GM18520 (cell line): Measurements from ENCODE around the gene FER.
A peak's percentile ranks its signal among the peaks of the same experiment; 100 is the strongest.

ENCODE experiments used
- ATAC-seq: cut with Tn5 transposase; IDR thresholded peaks from one replicate; pipeline ENCODE4 v1.9.1; 2021; ENCODE audit not compliant: unreplicated experiment

Gene FER

GRCh38 chr5:109102096-109102690, 354.5 kb downstream of the FER start:
- no peak for ATAC-seq

GRCh38 chr5:109105631-109106267, 358.1 kb downstream of the FER start:
- ATAC-seq, result no peak

GRCh38 chr5:109111680-109112079, 364.0 kb downstream of the FER start:
- no peak for ATAC-seq

GRCh38 chr5:109113608-109114007, 365.9 kb downstream of the FER start:
- ATAC-seq, result no peak

GRCh38 chr5:109121225-109121624, 373.5 kb downstream of the FER start:
- no peak for ATAC-seq

- ATAC-seq, result no peak
Observed at GRCh38 chr5:109125755-109126429, 378.2 kb downstream of the FER start.

- ATAC-seq, result no peak
Observed at GRCh38 chr5:109126481-109126880, 378.8 kb downstream of the FER start.

- ATAC-seq, result no peak
Observed at GRCh38 chr5:109136906-109137305, 389.2 kb downstream of the FER start.

- ATAC-seq, result no peak
Observed at GRCh38 chr5:109141222-109142200, 393.8 kb downstream of the FER start.

- no peak for ATAC-seq
Observed at GRCh38 chr5:109143031-109143430, 395.3 kb downstream of the FER start.

GRCh38 chr5:109145139-109145538, 397.4 kb downstream of the FER start:
- ATAC-seq, result no peak

- no peak for ATAC-seq
Observed at GRCh38 chr5:109146591-109146990, 398.9 kb downstream of the FER start.

GRCh38 chr5:109152565-109152964, 404.9 kb downstream of the FER start:
- ATAC-seq, result no peak

- ATAC-seq, result peak; percentile 50
Observed at GRCh38 chr5:109155625-109156024, 407.9 kb downstream of the FER start.

GRCh38 chr5:109156885-109157284, 409.2 kb downstream of the FER start:
- ATAC-seq, result no peak

- ATAC-seq, result no peak
Observed at GRCh38 chr5:109160468-109160867, 412.8 kb downstream of the FER start.

GRCh38 chr5:109161914-109162683, 414.4 kb downstream of the FER start:
- ATAC-seq, result peak; percentile 78

GRCh38 chr5:109163336-109163735, 415.6 kb downstream of the FER start:
- no peak for ATAC-seq

GRCh38 chr5:109164001-109164400, 416.3 kb downstream of the FER start:
- ATAC-seq, result no peak

- ATAC-seq, result no peak
Observed at GRCh38 chr5:109167586-109167985, 419.9 kb downstream of the FER start.
